ENCODE measurements around the gene LRP1B.

LRP1B gene

GRCh38 chr2:141598982-141599381, 531.8 kb downstream of the LRP1B start:
- TF ChIP-seq EZH2phosphoT487 (IDR thresholded peaks at IDR 0.05; ENCODE audit: borderline replicate concordance) (no peak), CTCF (conservative IDR thresholded peaks at IDR 0.05; ENCODE audit: low read length) (no peak)
- no peak overlapping the region for H2AFZ ChIP-seq (ENCODE audit: low read length)

DNA sequence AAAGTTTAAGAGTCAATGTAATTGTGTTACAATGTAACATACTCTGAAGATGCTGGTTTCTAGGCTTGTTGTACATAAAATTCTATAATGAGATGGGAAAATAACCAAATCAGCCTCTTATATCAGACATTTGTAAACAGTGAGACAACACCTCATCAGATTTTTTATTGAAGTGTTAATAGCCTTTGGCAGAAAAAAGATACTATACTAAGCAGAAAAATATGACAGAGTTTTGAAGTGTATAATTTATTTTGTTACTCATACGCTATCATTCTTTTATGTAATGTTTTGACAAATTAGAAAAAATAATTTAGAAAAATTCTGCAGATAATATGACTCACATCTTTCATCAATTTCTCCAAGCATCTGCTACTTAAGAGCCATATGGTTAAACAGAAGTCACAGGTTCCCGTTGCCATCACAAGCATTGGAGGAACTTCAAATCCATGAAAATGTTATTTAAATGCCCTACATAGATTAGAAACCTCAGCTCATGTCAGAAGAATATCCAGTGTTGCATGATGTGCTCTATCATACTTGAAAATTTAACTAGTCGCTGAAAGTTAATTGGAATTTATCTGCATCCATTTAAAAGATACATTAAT, 535.4 kb downstream of the LRP1B start:
- H3K4me1 ChIP-seq (ENCODE audit: insufficient read depth, low read length, poor library complexity, severe bottlenecking) = no peaks in the 10 kb centered on the region
- no peaks in the 10 kb centered on the region for H3K9me2 ChIP-seq (replicated peaks; ENCODE audit: low read depth, low read length)
- no peak overlapping the region for H3K9ac ChIP-seq (ENCODE audit: low read depth, low read length, poor library complexity, severe bottlenecking)
- H3K9me3 ChIP-seq (ENCODE audit: insufficient read depth, low read depth, low read length) = no peaks in the 10 kb centered on the region
- H3K27me3 ChIP-seq (ENCODE audit: insufficient read depth, low read length, poor library complexity, severe bottlenecking) = no peaks in the 10 kb centered on the region
- H3K4me2 ChIP-seq (ENCODE audit: low read depth, low read length, poor library complexity, severe bottlenecking) = no peak overlapping the region
- H3K36me3 ChIP-seq (ENCODE audit: insufficient read depth, low read length) = no peaks in the 10 kb centered on the region
- H2AFZ ChIP-seq (ENCODE audit: low read length) = no peak overlapping the region
- no peaks in the 10 kb centered on the region for H3F3A ChIP-seq (ENCODE audit: low read depth)
- no peaks in the 10 kb centered on the region for H4K20me1 ChIP-seq (ENCODE audit: insufficient read depth, low read length, poor library complexity, severe bottlenecking)
- TF ChIP-seq EZH2phosphoT487 (IDR thresholded peaks at IDR 0.05; ENCODE audit: borderline replicate concordance) (no peak), CTCF (conservative IDR thresholded peaks at IDR 0.05; ENCODE audit: low read length) (no peak)
- H3K4me3 ChIP-seq (ENCODE audit: low read length, poor library complexity, severe bottlenecking) = no peak overlapping the region
- H3K79me2 ChIP-seq (ENCODE audit: insufficient read depth, low read length) = no peaks in the 10 kb centered on the region

More at GRCh38 chr2:141598982-141599381, 531.8 kb downstream of the LRP1B start:
- no peak overlapping the region for H3K4me2 ChIP-seq (ENCODE audit: low read depth, low read length, poor library complexity, severe bottlenecking)
- H3F3A ChIP-seq (ENCODE audit: low read depth) = no peaks in the 10 kb centered on the region
- H3K4me3 ChIP-seq (ENCODE audit: low read length, poor library complexity, severe bottlenecking) = no peak overlapping the region
- H3K9me2 ChIP-seq (replicated peaks; ENCODE audit: low read depth, low read length) = no peaks in the 10 kb centered on the region
- no peaks in the 10 kb centered on the region for H3K36me3 ChIP-seq (ENCODE audit: insufficient read depth, low read length)
- no peaks in the 10 kb centered on the region for H3K9me3 ChIP-seq (ENCODE audit: insufficient read depth, low read depth, low read length)
- no peaks in the 10 kb centered on the region for H4K20me1 ChIP-seq (ENCODE audit: insufficient read depth, low read length, poor library complexity, severe bottlenecking)
- no peaks in the 10 kb centered on the region for H3K79me2 ChIP-seq (ENCODE audit: insufficient read depth, low read length)
- no peaks in the 10 kb centered on the region for H3K4me1 ChIP-seq (ENCODE audit: insufficient read depth, low read length, poor library complexity, severe bottlenecking)
- H3K27me3 ChIP-seq (ENCODE audit: insufficient read depth, low read length, poor library complexity, severe bottlenecking) = no peaks in the 10 kb centered on the region
- H3K9ac ChIP-seq (ENCODE audit: low read depth, low read length, poor library complexity, severe bottlenecking) = no peak overlapping the region

DNA sequence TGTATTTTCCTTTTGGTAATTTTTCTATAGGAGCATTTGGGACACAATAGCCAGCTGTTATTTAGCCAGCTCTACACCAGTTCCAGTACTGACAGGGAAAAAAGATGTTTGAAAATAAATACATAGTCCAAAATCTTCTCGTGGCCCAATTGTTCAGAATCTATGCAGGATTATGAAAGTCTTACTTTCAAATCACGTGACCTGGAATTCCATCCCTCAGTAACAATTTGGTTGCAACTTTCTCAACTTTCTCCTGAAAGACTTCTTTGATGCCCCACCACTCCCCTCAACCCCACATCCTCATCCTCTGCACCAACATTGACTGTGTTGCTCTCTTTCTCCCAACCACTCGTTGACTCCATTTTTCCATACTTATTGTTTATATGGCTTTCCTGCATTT, 539.0 kb downstream of the LRP1B start:
- no peaks in the 10 kb centered on the region for H3K27me3 ChIP-seq (ENCODE audit: insufficient read depth, low read length, poor library complexity, severe bottlenecking)
- no peaks in the 10 kb centered on the region for H3F3A ChIP-seq (ENCODE audit: low read depth)
- no peaks in the 10 kb centered on the region for H4K20me1 ChIP-seq (ENCODE audit: insufficient read depth, low read length, poor library complexity, severe bottlenecking)
- no peak overlapping the region for H3K4me3 ChIP-seq (ENCODE audit: low read length, poor library complexity, severe bottlenecking)
- no peaks in the 10 kb centered on the region for H3K9me3 ChIP-seq (ENCODE audit: insufficient read depth, low read depth, low read length)
- H3K36me3 ChIP-seq (ENCODE audit: insufficient read depth, low read length) = no peaks in the 10 kb centered on the region
- H3K4me1 ChIP-seq (ENCODE audit: insufficient read depth, low read length, poor library complexity, severe bottlenecking) = no peaks in the 10 kb centered on the region
- TF ChIP-seq EZH2phosphoT487 (IDR thresholded peaks at IDR 0.05; ENCODE audit: borderline replicate concordance) = no peak
- no peak for TF ChIP-seq CTCF (conservative IDR thresholded peaks at IDR 0.05; ENCODE audit: low read length)
- no peaks in the 10 kb centered on the region for H3K79me2 ChIP-seq (ENCODE audit: insufficient read depth, low read length)
- no peaks in the 10 kb centered on the region for H3K9me2 ChIP-seq (replicated peaks; ENCODE audit: low read depth, low read length)
- H3K4me2 ChIP-seq (ENCODE audit: low read depth, low read length, poor library complexity, severe bottlenecking) = no peak overlapping the region
- no peak overlapping the region for H2AFZ ChIP-seq (ENCODE audit: low read length)
- no peak overlapping the region for H3K9ac ChIP-seq (ENCODE audit: low read depth, low read length, poor library complexity, severe bottlenecking)
